Fibroblast of villous mesenchyme (primary cell): ENCODE measurements around the gene MRPL10. TPM values are rescaled to one million over a fixed set of nuclear protein-coding genes. Genes with fewer than 3 reads are reported as not detected.

Experiments used
- DNase-seq: peaks from one replicate; pipeline ENCODE4 v3.0.0-alpha.2; 2010; ENCODE audit warnings: low read depth
- H3K4me3 ChIP-seq: 2 replicates; pipeline ENCODE4 v1.5.1; 2011; ENCODE audit warnings: low read depth, mild to moderate bottlenecking, low read length
- total RNA-seq: library from RNA; depleted of rRNA; stranded (reverse); fragments of >200 nt; gene quantifications from 2 replicates; pipeline ENCODE4 v1.2.3, GENCODE V29; 2012
- TF ChIP-seq, protein P1 (sequence below): IDR thresholded peaks from 2 replicates; pipeline ENCODE4 v1.5.1; 2012; ENCODE audit warnings: low read depth, mild to moderate bottlenecking, low read length; ENCODE audit not compliant: insufficient read depth

The MRPL10 gene
- total RNA-seq, 1 donor, result 20.7 TPM

DNA sequence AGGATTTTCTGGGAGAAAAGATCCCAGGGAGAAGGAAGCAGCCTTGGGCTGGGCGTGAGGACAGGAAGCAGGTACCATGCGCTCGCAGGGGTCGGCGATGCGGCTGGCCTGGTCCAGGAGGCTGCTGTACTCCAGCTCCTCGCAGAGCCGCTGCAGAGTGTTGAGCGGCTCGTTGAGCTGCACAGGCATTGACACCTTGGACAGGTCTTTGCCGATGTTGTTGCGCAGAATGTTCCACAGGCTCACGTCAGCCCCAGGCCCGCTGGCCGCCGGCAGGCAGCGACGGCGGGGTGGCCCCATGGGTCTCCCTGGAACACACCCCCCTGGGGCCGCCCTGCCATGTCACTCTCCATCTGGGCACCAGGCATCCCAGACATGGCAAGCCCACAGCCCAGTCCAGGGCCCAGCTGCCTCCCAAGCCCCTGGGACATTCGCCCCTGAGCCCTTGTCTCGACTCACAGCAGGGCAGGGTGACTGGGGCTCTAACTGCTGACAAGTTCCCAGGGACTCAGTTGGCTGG, 17.8 kb downstream of the MRPL10 start:
- TF ChIP-seq, protein P1, sequence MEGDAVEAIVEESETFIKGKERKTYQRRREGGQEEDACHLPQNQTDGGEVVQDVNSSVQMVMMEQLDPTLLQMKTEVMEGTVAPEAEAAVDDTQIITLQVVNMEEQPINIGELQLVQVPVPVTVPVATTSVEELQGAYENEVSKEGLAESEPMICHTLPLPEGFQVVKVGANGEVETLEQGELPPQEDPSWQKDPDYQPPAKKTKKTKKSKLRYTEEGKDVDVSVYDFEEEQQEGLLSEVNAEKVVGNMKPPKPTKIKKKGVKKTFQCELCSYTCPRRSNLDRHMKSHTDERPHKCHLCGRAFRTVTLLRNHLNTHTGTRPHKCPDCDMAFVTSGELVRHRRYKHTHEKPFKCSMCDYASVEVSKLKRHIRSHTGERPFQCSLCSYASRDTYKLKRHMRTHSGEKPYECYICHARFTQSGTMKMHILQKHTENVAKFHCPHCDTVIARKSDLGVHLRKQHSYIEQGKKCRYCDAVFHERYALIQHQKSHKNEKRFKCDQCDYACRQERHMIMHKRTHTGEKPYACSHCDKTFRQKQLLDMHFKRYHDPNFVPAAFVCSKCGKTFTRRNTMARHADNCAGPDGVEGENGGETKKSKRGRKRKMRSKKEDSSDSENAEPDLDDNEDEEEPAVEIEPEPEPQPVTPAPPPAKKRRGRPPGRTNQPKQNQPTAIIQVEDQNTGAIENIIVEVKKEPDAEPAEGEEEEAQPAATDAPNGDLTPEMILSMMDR, result no peak
- DNase-seq, result no peak

DNA sequence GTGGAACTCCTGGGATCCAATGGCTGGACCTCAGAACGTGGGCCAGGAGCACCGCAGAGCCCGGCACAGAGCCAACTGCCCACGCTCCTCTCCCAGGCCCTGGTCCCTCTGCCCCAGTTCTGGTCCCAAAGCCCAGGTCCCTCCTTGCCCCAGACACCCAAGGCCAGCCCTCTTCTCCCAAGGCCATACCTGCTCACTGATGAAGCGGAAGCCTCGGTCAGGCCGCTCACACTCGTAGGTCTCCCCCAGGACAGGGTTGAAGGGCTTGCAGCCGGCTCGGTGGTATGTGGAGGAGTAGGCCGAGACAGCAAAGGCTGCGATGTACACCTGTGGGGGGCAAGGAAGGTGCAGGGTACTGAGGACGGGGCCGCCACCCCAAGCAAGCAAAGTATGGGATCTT, 18.3 kb downstream of the MRPL10 start:
- TF ChIP-seq, protein P1, result no peak
- DNase-seq, result no peak
- no peak overlapping the region for H3K4me3 ChIP-seq

More for the DNA sequence above, 17.8 kb downstream of the MRPL10 start:
- no peak overlapping the region for H3K4me3 ChIP-seq

- no peak for DNase-seq
- no peak overlapping the region for H3K4me3 ChIP-seq
- TF ChIP-seq, protein P1, result no peak
Measured at GRCh38 chr17:47812146-47812920, 19.0 kb downstream of the MRPL10 start.

GRCh38 chr17:47811709-47812108, 19.6 kb downstream of the MRPL10 start:
- no peak for DNase-seq
- TF ChIP-seq, protein P1, result no peak
- no peak overlapping the region for H3K4me3 ChIP-seq

DNA sequence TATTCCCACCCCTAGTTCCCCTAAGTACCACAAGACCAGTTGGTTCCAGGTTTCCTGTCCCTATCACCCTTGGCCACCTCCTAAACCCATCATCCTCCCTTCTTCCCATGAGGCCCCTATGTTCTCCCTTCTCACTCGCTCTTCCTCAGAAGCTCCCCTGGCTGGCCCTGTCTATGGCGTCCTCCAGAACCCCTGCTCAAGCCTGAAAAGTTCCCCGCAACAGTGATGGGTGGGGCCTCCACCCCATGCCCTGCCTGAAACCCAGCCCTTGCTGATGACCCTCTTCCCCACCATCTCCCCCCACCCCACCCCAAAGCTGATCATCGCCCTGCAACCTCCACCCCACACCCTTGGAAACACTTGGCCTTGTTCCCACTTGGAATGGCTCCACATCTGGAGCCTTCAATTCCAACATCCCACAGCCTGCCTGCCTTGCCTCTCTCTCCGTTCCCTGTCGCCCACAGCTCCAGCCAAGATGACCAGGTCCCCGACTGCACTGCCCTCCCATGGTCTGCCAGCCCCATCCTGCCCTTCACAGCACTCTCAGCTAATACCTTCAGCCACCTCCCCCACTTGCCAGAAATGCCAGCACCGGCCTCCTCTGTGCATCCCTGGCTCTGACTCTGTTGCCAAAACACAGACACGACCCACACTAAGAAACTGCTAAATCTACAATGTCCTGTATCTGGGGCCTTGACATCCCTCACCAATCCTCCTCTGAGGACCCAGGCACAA, 20.3 kb downstream of the MRPL10 start:
- no peak overlapping the region for H3K4me3 ChIP-seq
- TF ChIP-seq, protein P1, result no peak
- no peak for DNase-seq

- DNase-seq, result peak; percentile 90
- TF ChIP-seq, protein P1, result no peak
- H3K4me3 ChIP-seq, result no peak overlapping the region
Measured at GRCh38 chr17:47810200-47810821, 21.0 kb downstream of the MRPL10 start.
